ENCODE measurements around the gene CLCN2.
A peak's percentile ranks its signal among the peaks of the same experiment; 100 is the strongest.

- TF ChIP-seq POLR2A (IDR thresholded peaks at IDR 0.05) (peak in 1 of 2 donors; percentile 52), CTCF (IDR thresholded peaks at IDR 0.05) (peak in 2 of 3 experiments; percentile 14 to 65)
Observed at GRCh38 chr3:184362668-184363546, 1.5 kb upstream of the CLCN2 start.

All from vagina (tissue), 2 donors.